K562 (cell line): Measurements from ENCODE around the gene OR13G1. TPM values are rescaled to one million over a fixed set of nuclear protein-coding genes. Genes with fewer than 3 reads are reported as not detected.

ENCODE experiments used
- ATAC-seq: fragments of 200-7000 bp; cut with Tn5 transposase; 3 replicates; pipeline ENCODE4 v1.9.1; 2020; ENCODE audit warnings: moderate library complexity
- BruUV-seq: library from RNA; stranded (reverse); fragments of 400-500 nt; replicated peaks from 2 replicates; lab custom pipeline; 2021; lab: Mats Ljungman, UMichigan
- CTCF ChIA-PET: fragments of 300-600 bp; formaldehyde crosslinking; extraction: SDS; loops from one replicate; lab custom pipeline; 2021; ENCODE audit warnings: low intra/inter-chr PET ratio; lab: Yijun Ruan, JAX
- POLR2A ChIA-PET: fragments of 300-600, 350-650 bp; sonication (Branson Sonifier 250); formaldehyde crosslinking; extraction: SDS; loops from one replicate; lab custom pipeline; 2021; ENCODE audit warnings: antibody characterized with exemption, inconsistent platforms; lab: Yijun Ruan, JAX
- DNase-seq, 4 experiments: peaks; one replicate each; pipeline versions ENCODE4 v3.0.0 to v3.0.0-alpha.2; 2011 to 2018; ENCODE audit warnings: low spot score in 3 of 4, mixed read lengths in 3 of 4; ENCODE audit errors: extremely low read depth in 1 of 4
- FAIRE-seq: peaks from 2 replicates; lab custom pipeline; 2011; peaks lifted over from hg19 to GRCh38; lab: Jason Lieb, UNC
- H2AFZ ChIP-seq: 2 replicates; pipeline ENCODE4 v1.6.0; 2011; ENCODE audit warnings: low read depth, low read length, control low read depth, inconsistent platforms
- H3K27ac ChIP-seq: fragments of 200-600 bp; 3 replicates; pipeline ENCODE4 v1.8.0; 2011; ENCODE audit warnings: low read depth, mild to moderate bottlenecking, control low read depth, inconsistent platforms, low read length, moderate library complexity, mixed read lengths; ENCODE audit errors: extremely low read depth
- H3K27me3 ChIP-seq, 2 experiments: fragments of 300-600 bp in 1 of 2; 2 replicates in 1 of 2; 3 replicates in 1 of 2; pipeline versions ENCODE4 v1.6.0 to v1.8.0; 2011; ENCODE audit warnings: inconsistent platforms in 2 of 2, low read length in 2 of 2, mild to moderate bottlenecking in 1 of 2, mixed read lengths in 1 of 2, moderate library complexity in 1 of 2; ENCODE audit not compliant: control insufficient read depth in 2 of 2, insufficient read depth in 2 of 2
- H3K36me3 ChIP-seq: fragments of 300-600 bp; 3 replicates; pipeline ENCODE4 v1.8.0; 2011; ENCODE audit warnings: mild to moderate bottlenecking, low read length, inconsistent platforms; ENCODE audit not compliant: control insufficient read depth, insufficient read depth
- H3K4me1 ChIP-seq, 2 experiments: fragments of 200-600 bp in 1 of 2; replicated peaks in 1 of 2; 2 replicates in 1 of 2; 3 replicates in 1 of 2; pipeline versions ENCODE4 v1.5.1 to v1.8.0; 2011; ENCODE audit warnings: inconsistent platforms in 2 of 2, low read length in 2 of 2, mild to moderate bottlenecking in 1 of 2, mixed read lengths in 1 of 2, moderate library complexity in 1 of 2; ENCODE audit not compliant: control insufficient read depth in 2 of 2, insufficient read depth in 2 of 2
- H3K4me2 ChIP-seq: 2 replicates; pipeline ENCODE4 v1.6.1; 2011; ENCODE audit warnings: low read length, control low read depth, inconsistent platforms, mixed read lengths; ENCODE audit not compliant: insufficient read depth
- H3K4me3 ChIP-seq: fragments of 200-600 bp; sonication (generic), shearing (Covaris generic); 2 replicates; pipeline ENCODE4 v1.5.1; 2016; ENCODE audit warnings: control low read depth, inconsistent platforms
- H3K79me2 ChIP-seq: fragments of 200-600 bp; 3 replicates; pipeline ENCODE4 v1.8.0; 2011; ENCODE audit warnings: low read length, inconsistent platforms; ENCODE audit not compliant: control insufficient read depth, insufficient read depth
- H3K9ac ChIP-seq, 2 experiments: 2 replicates each; pipeline versions ENCODE4 v1.6.0 to v1.6.1; 2011; ENCODE audit warnings: low read depth in 2 of 2, low read length in 2 of 2, control low read depth in 1 of 2, inconsistent platforms in 1 of 2, mild to moderate bottlenecking in 1 of 2, mixed read lengths in 1 of 2; ENCODE audit not compliant: insufficient read depth in 1 of 2
- H3K9me1 ChIP-seq: one replicate; pipeline ENCODE4 v1.6.0; 2011; ENCODE audit warnings: inconsistent platforms, mild to moderate bottlenecking, low read length, moderate library complexity; ENCODE audit not compliant: control insufficient read depth, insufficient read depth
- H3K9me3 ChIP-seq: replicated peaks from 2 replicates; pipeline ENCODE4 v1.5.1; 2011; ENCODE audit warnings: low read depth, low read length, inconsistent platforms; ENCODE audit not compliant: control insufficient read depth, insufficient read depth
- H4K20me1 ChIP-seq: replicated peaks from 2 replicates; pipeline ENCODE4 v1.6.1; 2011; ENCODE audit warnings: low read length, inconsistent platforms, mixed read lengths; ENCODE audit not compliant: control insufficient read depth, insufficient read depth
- ASH1L ChIP-seq: fragments of 450-650 bp; IDR thresholded peaks from 2 replicates; pipeline ENCODE4 v1.6.1; 2018; ENCODE audit warnings: borderline replicate concordance, mild to moderate bottlenecking, low read depth; ENCODE audit not compliant: partially characterized antibody
- CC2D1A ChIP-seq: fragments of 450-650 bp; IDR thresholded peaks from 2 replicates; pipeline ENCODE4 v1.6.1; 2017; ENCODE audit warnings: mild to moderate bottlenecking
- HMGN3 ChIP-seq: IDR thresholded peaks from 2 replicates; pipeline ENCODE4 v1.6.1; 2011; ENCODE audit warnings: borderline replicate concordance, low read depth, mild to moderate bottlenecking, mixed read lengths, low read length; ENCODE audit not compliant: insufficient read length; ENCODE audit errors: extremely low read depth
- HNRNPUL1 ChIP-seq: fragments of 200-400 bp; formaldehyde crosslinking; IDR thresholded peaks from 2 replicates; pipeline ENCODE4 v1.6.1; 2017; ENCODE audit warnings: low read length
- KLF6 ChIP-seq: fragments of 250-450 bp; sonication (Bioruptor Pico); IDR thresholded peaks from 2 replicates; pipeline ENCODE4 v1.4.0; 2020; ENCODE audit warnings: mild to moderate bottlenecking, moderate library complexity, borderline replicate concordance
- PHF20 ChIP-seq: fragments of 450-650 bp; IDR thresholded peaks from 2 replicates; pipeline ENCODE4 v1.6.1; 2018; ENCODE audit not compliant: partially characterized antibody
- TARDBP ChIP-seq: fragments of 450-650 bp; IDR thresholded peaks from 2 replicates; pipeline ENCODE4 v1.6.1; 2016
- TEAD2 ChIP-seq: fragments of 450-650 bp; IDR thresholded peaks from 2 replicates; pipeline ENCODE4 v1.6.1; 2016; ENCODE audit warnings: missing genetic modification characterization, control low read depth, missing compliant biosample characterization
- ZNF696 ChIP-seq: fragments of 250-450 bp; sonication (Bioruptor Pico); conservative IDR thresholded peaks from 2 replicates; pipeline ENCODE4 v1.4.0; 2020; ENCODE audit warnings: mild to moderate bottlenecking, moderate library complexity
- WGBS: fragments of 100-300 bp; shearing (Covaris generic); methylation state at CpG from one replicate; pipeline ENCODE4 v1.1.6; 2016; ENCODE audit warnings: low coverage, mixed read lengths; ENCODE audit not compliant: insufficient coverage; ENCODE audit errors: missing lambda C conversion rate; 5-methylcytosine and 5-hydroxymethylcytosine counted together
- in situ Hi-C: fragments of 300-500 bp; cut with MboI; formaldehyde crosslinking; loops from 4 replicates; pipeline ENCODE4 v1.15.0; 2018; ENCODE audit warnings: inconsistent platforms, mixed read lengths
- intact Hi-C: fragments of 100-400 bp; cut with micrococcal nuclease; formaldehyde crosslinking; loops from 2 replicates; pipeline ENCODE4 v1.14.2; 2022
- polyA plus RNA-seq, 8 experiments: library from polyadenylated mRNA; depleted of rRNA in 4 of 8; stranded (reverse) in 5 of 8; unstranded in 3 of 8; fragments of >200 nt; fragmentation: Nextera tagmentation in 2 of 8; fragmentation: Illumina TruSeq in 1 of 8; extraction: Ambion mirVana in 2 of 8; extraction: Trizol in 1 of 8; gene quantifications; 2 replicates each; pipeline versions ENCODE4 v1.2.1 to v1.2.3, GENCODE V29; 2011 to 2014; ENCODE audit warnings: inconsistent platforms in 1 of 8, missing spikeins in 1 of 8
- total RNA-seq, 7 experiments: library from RNA; depleted of rRNA in 6 of 7; stranded (reverse); fragments of >200 nt in 6 of 7; fragmentation: Illumina TruSeq in 2 of 7; extraction: Trizol in 2 of 7; gene quantifications; 2 replicates each; pipeline versions ENCODE4 v1.2.1 to v1.2.3, GENCODE V29; 2011 to 2021; ENCODE audit warnings: low replicate concordance in 1 of 7

Gene OR13G1
- total and polyA plus RNA-seq, 9 of the 15 experiments (the other 6 are each of a cell fraction or from before 2014, with no cell fraction given): not detected

DNA sequence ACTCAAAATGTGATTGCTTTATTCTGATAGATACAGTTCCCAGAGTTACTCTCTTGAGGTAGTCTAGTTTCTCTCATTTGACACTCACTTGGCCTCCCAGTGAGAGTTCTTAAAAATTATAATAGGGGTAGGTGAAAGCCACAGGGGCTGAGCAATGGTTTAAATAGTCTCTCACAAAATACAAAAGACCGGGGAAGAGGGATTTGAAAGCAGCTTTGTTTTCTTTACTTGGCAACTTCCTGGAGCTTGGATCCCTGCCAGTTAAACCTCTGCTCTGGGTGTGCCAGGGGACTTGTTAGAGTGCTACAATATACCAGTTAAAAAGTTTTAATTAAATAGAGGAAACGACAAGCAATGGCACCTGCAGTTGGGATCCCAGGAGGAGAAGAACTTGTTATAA is 31.7 kb downstream of the OR13G1 start:
- DNase-seq (no peak), ATAC-seq (no peak), FAIRE-seq (no peak)
- Histone ChIP-seq H3K4me2 (no peak overlapping the region), H3K27me3 (no peaks in the 10 kb centered on the region), H3K27ac (no peak overlapping the region), H4K20me1 (no peaks in the 10 kb centered on the region), H3K9ac (no peak overlapping the region), H3K4me3 (no peak overlapping the region), H3K36me3 (no peaks in the 10 kb centered on the region), H3K9me1 (no peaks in the 10 kb centered on the region), H3K4me1 (no peaks in the 10 kb centered on the region), H3K9me3 (no peaks in the 10 kb centered on the region), H3K79me2 (no peaks in the 10 kb centered on the region), H2AFZ (no peak overlapping the region)
- ChIA-PET POLR2A (interaction anchor here (1.2 kb wide), 1 partner anchor 9 kb away, joined by 3 read pairs; no protein-coding TSS in a partner anchor), CTCF (no interaction called here)
- intact Hi-C loops (no loop called here), in situ Hi-C loops (no loop called here)
- no TSS peak for BruUV-seq
- TF ChIP-seq PHF20: no peak
- TF ChIP-seq KLF6: no peak
- no peak for TF ChIP-seq TARDBP
- no peak for TF ChIP-seq HMGN3
- TF ChIP-seq ASH1L: no peak
- no peak for TF ChIP-seq CC2D1A
- no peak for TF ChIP-seq TEAD2 (tag)
- TF ChIP-seq HNRNPUL1: no peak
- no peak for TF ChIP-seq ZNF696 (CRISPR knock-in tag)
- WGBS: 0% methylated on average over 2 of the region's 2 CpGs
